IPS DF 4.7 (cell line): ENCODE measurements around the gene FCHSD2.

Experiments used
- DNase-seq: peaks from one replicate; pipeline ENCODE4 v3.0.0-alpha.2; 2013; ENCODE audit warnings: low spot score; ENCODE audit errors: extremely low read depth

FCHSD2 gene

GRCh38 chr11:73142128-73142377 lies at the start of gene FCHSD2:
Gene FCHSD2, minus strand, starts transcription at chr11:73142318. Its CDS starts 441 bp downstream, at chr11:73141877.
- DNase-seq, result no peak

- no peak for DNase-seq
Observed at GRCh38 chr11:73191151-73191550, 49.0 kb upstream of the FCHSD2 start.

- no peak for DNase-seq
Observed at GRCh38 chr11:73190557-73190885, 48.4 kb upstream of the FCHSD2 start.

- DNase-seq, result no peak
Observed at GRCh38 chr11:73189723-73190556, 47.8 kb upstream of the FCHSD2 start.

- DNase-seq, result no peak
Observed at GRCh38 chr11:73189315-73189714, 47.2 kb upstream of the FCHSD2 start.

GRCh38 chr11:73188301-73188700 lies 46.2 kb upstream of the FCHSD2 start:
- DNase-seq, result no peak

- DNase-seq, result peak; percentile 22
Observed at GRCh38 chr11:73187854-73188253, 45.7 kb upstream of the FCHSD2 start.

- DNase-seq, result no peak
Observed at GRCh38 chr11:73186886-73187285, 44.8 kb upstream of the FCHSD2 start.

GRCh38 chr11:73186294-73186850 lies 44.3 kb upstream of the FCHSD2 start:
- DNase-seq, result no peak

- DNase-seq, result no peak
Observed at GRCh38 chr11:73185680-73186293, 43.7 kb upstream of the FCHSD2 start.

GRCh38 chr11:73184953-73185671 lies 43.0 kb upstream of the FCHSD2 start:
- DNase-seq, result peak; percentile 22

GRCh38 chr11:73182824-73183321 lies 40.8 kb upstream of the FCHSD2 start:
- no peak for DNase-seq

GRCh38 chr11:73178681-73179080 lies 36.6 kb upstream of the FCHSD2 start:
- DNase-seq, result no peak

- peak; percentile 28 for DNase-seq
Observed at GRCh38 chr11:73177778-73178539, 35.8 kb upstream of the FCHSD2 start.

GRCh38 chr11:73177380-73177777 lies 35.3 kb upstream of the FCHSD2 start:
- no peak for DNase-seq

GRCh38 chr11:73176874-73177155 lies 34.7 kb upstream of the FCHSD2 start:
- DNase-seq, result no peak

GRCh38 chr11:73176145-73176873 lies 34.2 kb upstream of the FCHSD2 start:
- DNase-seq, result no peak

GRCh38 chr11:73175551-73176144 lies 33.5 kb upstream of the FCHSD2 start:
- DNase-seq, result no peak

GRCh38 chr11:73174495-73174791 lies 32.3 kb upstream of the FCHSD2 start:
- no peak for DNase-seq

GRCh38 chr11:73173755-73174494 lies 31.8 kb upstream of the FCHSD2 start:
- DNase-seq, result no peak
